Measurements from ENCODE around the gene RARRES2. TPM values are rescaled to one million over a fixed set of nuclear protein-coding genes. Genes with fewer than 3 reads are reported as not detected.

The RARRES2 gene
- total RNA-seq, 4 donors from 2014 or later: 143 to 193 (median 173) TPM

DNA sequence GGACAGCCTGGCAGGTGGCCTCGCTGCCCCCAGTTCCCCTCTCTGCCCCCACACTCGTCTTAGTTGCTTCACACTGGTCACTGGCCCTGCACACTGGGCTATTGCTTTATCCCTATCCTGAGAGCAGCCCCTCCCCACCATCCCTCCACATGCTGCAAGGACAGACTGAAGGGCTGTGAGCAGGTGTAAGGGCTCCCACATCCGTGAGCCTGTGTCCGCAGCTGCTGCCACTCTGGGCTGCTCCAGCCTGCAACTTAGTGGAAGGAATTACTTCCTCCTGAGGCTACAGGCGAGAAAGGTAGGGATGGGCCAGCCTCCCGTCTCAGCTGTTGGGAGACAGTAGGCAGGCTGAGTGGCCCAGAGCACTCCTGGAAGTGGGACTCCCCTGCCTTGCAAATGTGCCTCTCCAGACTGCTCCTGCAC lies 3.8 kb downstream of the RARRES2 start:
- no peak for TF ChIP-seq EP300 (IDR thresholded peaks at IDR 0.05)
- no peak for TF ChIP-seq CTCF (IDR thresholded peaks at IDR 0.05)
- no peak for TF ChIP-seq POLR2AphosphoS5 (IDR thresholded peaks at IDR 0.05)
- no peak for TF ChIP-seq POLR2A (IDR thresholded peaks at IDR 0.05; ENCODE audit: low read depth)
- H3K27me3 ChIP-seq: peaks cover 0 to 11% (median 2%) of the 10 kb centered on the region in 4 donors
- intact Hi-C loops (cut with DNase I): no loop called here
- peak overlapping the region; percentile 65 to 93 (median 72) for H3K27ac ChIP-seq (replicated peaks in 1 of 4)
- no peak overlapping the region for H3K4me3 ChIP-seq
- DNase-seq (ENCODE audit: extremely low spot score): no peak
- 91% methylated on average over 5 of the region's 6 CpGs for WGBS
- H3K9me3 ChIP-seq: no peaks in the 10 kb centered on the region
- peaks cover 0 to 20% (median 5%) of the 10 kb centered on the region in 4 donors for H3K36me3 ChIP-seq
- peaks cover 36 to 85% (median 84%) of the 10 kb centered on the region in 4 donors for H3K4me1 ChIP-seq

GRCh38 chr7:150337179-150337578 lies 4.2 kb downstream of the RARRES2 start:
- intact Hi-C loops (cut with DNase I): no loop called here
- Histone ChIP-seq H3K9me3 (no peaks in the 10 kb centered on the region), H3K27ac (replicated peaks in 1 of 4) (peak overlapping the region; percentile 65 to 93 (median 72)), H3K36me3 (peaks cover 0 to 20% (median 5%) of the 10 kb centered on the region in 4 donors), H3K4me3 (no peak overlapping the region), H3K27me3 (peaks cover 0 to 11% (median 2%) of the 10 kb centered on the region in 4 donors), H3K4me1 (peaks cover 36 to 84% (median 83%) of the 10 kb centered on the region in 4 donors)
- no peak for TF ChIP-seq EP300 (IDR thresholded peaks at IDR 0.05)
- no peak for TF ChIP-seq CTCF (IDR thresholded peaks at IDR 0.05)
- TF ChIP-seq POLR2AphosphoS5 (IDR thresholded peaks at IDR 0.05): no peak
- TF ChIP-seq POLR2A (IDR thresholded peaks at IDR 0.05; ENCODE audit: low read depth): no peak
- no peak for DNase-seq (ENCODE audit: extremely low spot score)
- 80% methylated on average over 12 of the region's 18 CpGs for WGBS

DNA sequence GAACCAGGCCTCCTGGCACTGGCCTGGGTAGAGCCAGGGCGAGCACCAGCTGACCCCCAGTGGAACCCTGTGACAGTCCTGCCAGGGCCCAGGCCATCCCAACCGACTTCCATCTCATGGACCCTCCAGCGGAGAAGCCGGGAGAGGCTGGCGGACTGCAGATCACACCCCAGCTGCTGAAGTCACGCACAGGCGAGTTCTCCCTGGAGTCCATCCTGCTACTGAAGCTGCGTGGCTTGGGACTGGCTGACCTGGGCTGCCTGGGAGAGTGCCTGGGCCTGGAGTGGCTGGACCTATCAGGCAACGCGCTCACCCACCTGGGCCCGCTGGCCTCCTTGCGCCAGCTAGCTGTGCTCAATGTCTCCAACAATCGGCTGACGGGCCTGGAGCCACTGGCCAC lies 4.7 kb downstream of the RARRES2 start:
- DNase-seq (ENCODE audit: extremely low spot score): no peak
- Histone ChIP-seq H3K4me1 (peaks cover 32 to 80% (median 79%) of the 10 kb centered on the region in 4 donors), H3K36me3 (peaks cover 0 to 20% (median 7%) of the 10 kb centered on the region in 4 donors), H3K4me3 (no peak overlapping the region), H3K9me3 (no peaks in the 10 kb centered on the region), H3K27ac (replicated peaks in 1 of 4) (peak overlapping the region; percentile 65 to 93 (median 72)), H3K27me3 (peaks cover 0 to 11% (median 2%) of the 10 kb centered on the region in 4 donors)
- TF ChIP-seq POLR2A (IDR thresholded peaks at IDR 0.05; ENCODE audit: low read depth): no peak
- no peak for TF ChIP-seq POLR2AphosphoS5 (IDR thresholded peaks at IDR 0.05)
- TF ChIP-seq EP300 (IDR thresholded peaks at IDR 0.05): no peak
- TF ChIP-seq CTCF (IDR thresholded peaks at IDR 0.05): no peak
- WGBS: 95% methylated on average over 14 of the region's 14 CpGs
- intact Hi-C loops (cut with DNase I): no loop called here

DNA sequence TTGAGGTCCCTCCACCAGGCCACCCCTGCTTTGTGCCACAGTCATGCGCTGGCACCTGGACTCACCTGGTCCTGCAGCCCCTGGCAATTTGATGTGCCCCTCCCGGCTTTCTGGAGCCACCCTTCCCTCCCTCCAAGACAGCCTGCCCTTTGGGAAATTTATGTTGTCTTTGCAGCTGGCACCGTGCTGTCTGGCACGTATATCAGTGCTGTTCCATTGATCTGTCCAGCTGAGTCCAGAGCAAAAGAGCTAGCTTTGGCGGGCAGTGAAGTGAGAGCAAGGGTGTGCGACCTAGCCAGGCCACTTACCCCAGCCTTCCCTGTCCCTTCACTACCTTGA lies 5.7 kb downstream of the RARRES2 start:
- peak overlapping the region; percentile 65 to 93 (median 72) for H3K27ac ChIP-seq (replicated peaks in 1 of 4)
- no peak for DNase-seq (ENCODE audit: extremely low spot score)
- 38% methylated on average over 6 of the region's 6 CpGs for WGBS
- TF ChIP-seq EP300 (IDR thresholded peaks at IDR 0.05): no peak
- TF ChIP-seq CTCF (IDR thresholded peaks at IDR 0.05): no peak
- TF ChIP-seq POLR2AphosphoS5 (IDR thresholded peaks at IDR 0.05): no peak
- no peak for TF ChIP-seq POLR2A (IDR thresholded peaks at IDR 0.05; ENCODE audit: low read depth)
- no peak overlapping the region for H3K4me3 ChIP-seq
- intact Hi-C loops (cut with DNase I): no loop called here
- H3K4me1 ChIP-seq: peaks cover 26 to 70% (median 69%) of the 10 kb centered on the region in 4 donors
- H3K9me3 ChIP-seq: no peaks in the 10 kb centered on the region
- H3K27me3 ChIP-seq: peaks cover 0 to 6% (median 2%) of the 10 kb centered on the region in 4 donors
- H3K36me3 ChIP-seq: peaks cover 0 to 27% (median 11%) of the 10 kb centered on the region in 4 donors

Data from esophagus muscularis mucosa (tissue), 4 donors.